ENCODE results near the gene SYTL4. TPM values are rescaled to one million over a fixed set of nuclear protein-coding genes. Genes with fewer than 3 reads are reported as not detected.

Gene SYTL4
- total RNA-seq, 1 donor from 2014 or later: not detected

DNA sequence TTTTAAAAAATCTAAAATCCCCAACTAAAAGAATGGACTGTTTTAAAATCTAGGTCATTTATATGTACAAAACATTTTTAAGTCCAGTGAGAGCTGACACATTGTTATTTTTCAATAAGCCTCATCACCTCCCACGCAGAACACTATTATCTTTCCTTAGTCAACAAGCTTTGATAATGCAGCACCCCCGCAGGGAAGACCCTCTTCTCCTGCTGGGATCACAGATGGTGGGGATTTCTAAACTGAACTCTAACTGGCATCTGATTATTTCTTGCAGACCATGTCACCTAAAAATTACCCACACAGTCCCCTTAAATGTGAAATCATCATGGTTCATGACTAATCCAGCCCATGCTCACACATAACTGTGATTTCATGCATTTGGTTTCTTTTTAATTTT lies 11.6 kb downstream of the SYTL4 start:
- no peak for DNase-seq (ENCODE audit: low spot score)
- Mint-ChIP-seq H3K36me3 (ENCODE audit: low read depth) (no peaks in the 10 kb centered on the region), H3K9me3 (no peaks in the 10 kb centered on the region), H3K4me1 (ENCODE audit: low read depth) (no peaks in the 10 kb centered on the region), H3K4me3 (ENCODE audit: low read depth) (no peak overlapping the region), H3K27me3 (ENCODE audit: low read depth) (no peaks in the 10 kb centered on the region), H3K27ac (no peak overlapping the region)
- intact Hi-C loops (cut with micrococcal nuclease): no loop called here

- H3K9me3 Mint-ChIP-seq: no peaks in the 10 kb centered on the region
- H3K27ac Mint-ChIP-seq: no peak overlapping the region
- DNase-seq (ENCODE audit: low spot score): no peak
These were observed 12.8 kb downstream of the SYTL4 start for GRCh38 chrX:100719139-100719538.

DNA sequence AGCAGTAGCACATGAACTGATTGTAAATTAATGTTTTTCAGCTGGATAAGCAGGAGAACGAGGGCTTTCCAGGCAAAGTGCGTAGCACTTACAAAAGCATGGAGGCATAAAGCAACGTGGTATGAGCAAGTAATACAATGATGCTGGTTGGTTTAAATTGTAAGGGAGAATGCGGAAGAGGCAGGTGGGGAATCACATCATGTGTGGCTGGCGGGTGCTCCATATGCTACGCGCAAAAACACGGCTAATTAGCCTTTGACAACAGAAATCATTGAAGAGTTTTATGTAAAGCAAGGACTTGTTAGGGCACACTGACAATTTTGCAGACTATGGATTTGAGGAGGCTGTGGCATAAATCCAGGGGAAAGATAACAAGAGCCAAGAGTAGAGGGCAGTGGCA lies 14.6 kb downstream of the SYTL4 start:
- Mint-ChIP-seq H3K27ac (no peak overlapping the region), H3K9me3 (no peaks in the 10 kb centered on the region), H3K4me1 (ENCODE audit: low read depth) (no peaks in the 10 kb centered on the region), H3K4me3 (ENCODE audit: low read depth) (no peak overlapping the region), H3K27me3 (ENCODE audit: low read depth) (no peaks in the 10 kb centered on the region), H3K36me3 (ENCODE audit: low read depth) (no peaks in the 10 kb centered on the region)
- no peak for DNase-seq (ENCODE audit: low spot score)
- intact Hi-C loops (cut with micrococcal nuclease): no loop called here

More at GRCh38 chrX:100719139-100719538, 12.8 kb downstream of the SYTL4 start:
- Mint-ChIP-seq H3K36me3 (ENCODE audit: low read depth) (no peaks in the 10 kb centered on the region), H3K4me3 (ENCODE audit: low read depth) (no peak overlapping the region), H3K4me1 (ENCODE audit: low read depth) (no peaks in the 10 kb centered on the region), H3K27me3 (ENCODE audit: low read depth) (no peaks in the 10 kb centered on the region)
- intact Hi-C loops (cut with micrococcal nuclease): no loop called here

DNA sequence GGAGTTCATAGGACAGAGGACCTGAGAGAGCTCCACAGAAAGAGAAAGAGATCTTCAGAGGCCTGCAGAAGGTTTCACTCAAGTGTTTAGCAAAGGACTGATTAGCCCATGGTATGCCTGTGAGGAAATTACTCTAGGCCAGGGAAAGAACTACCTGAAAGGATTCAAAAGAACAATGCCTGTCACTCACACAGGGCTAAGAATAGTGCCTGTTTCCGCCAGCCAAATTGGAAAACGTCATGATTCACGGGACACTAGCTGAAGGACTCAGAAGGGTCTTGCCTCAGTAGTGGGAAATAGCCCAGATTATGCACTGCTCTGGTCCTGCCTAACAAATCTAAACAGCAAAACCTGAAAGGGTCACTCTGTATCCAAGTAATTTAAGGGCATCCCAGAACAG lies 21.1 kb downstream of the SYTL4 start:
- Mint-ChIP-seq H3K36me3 (ENCODE audit: low read depth) (no peaks in the 10 kb centered on the region), H3K27me3 (ENCODE audit: low read depth) (peaks cover 4% of the 10 kb centered on the region), H3K4me3 (ENCODE audit: low read depth) (no peak overlapping the region), H3K27ac (no peak overlapping the region), H3K9me3 (no peaks in the 10 kb centered on the region), H3K4me1 (ENCODE audit: low read depth) (no peaks in the 10 kb centered on the region)
- intact Hi-C loops (cut with micrococcal nuclease): no loop called here
- DNase-seq (ENCODE audit: low spot score): no peak

DNA sequence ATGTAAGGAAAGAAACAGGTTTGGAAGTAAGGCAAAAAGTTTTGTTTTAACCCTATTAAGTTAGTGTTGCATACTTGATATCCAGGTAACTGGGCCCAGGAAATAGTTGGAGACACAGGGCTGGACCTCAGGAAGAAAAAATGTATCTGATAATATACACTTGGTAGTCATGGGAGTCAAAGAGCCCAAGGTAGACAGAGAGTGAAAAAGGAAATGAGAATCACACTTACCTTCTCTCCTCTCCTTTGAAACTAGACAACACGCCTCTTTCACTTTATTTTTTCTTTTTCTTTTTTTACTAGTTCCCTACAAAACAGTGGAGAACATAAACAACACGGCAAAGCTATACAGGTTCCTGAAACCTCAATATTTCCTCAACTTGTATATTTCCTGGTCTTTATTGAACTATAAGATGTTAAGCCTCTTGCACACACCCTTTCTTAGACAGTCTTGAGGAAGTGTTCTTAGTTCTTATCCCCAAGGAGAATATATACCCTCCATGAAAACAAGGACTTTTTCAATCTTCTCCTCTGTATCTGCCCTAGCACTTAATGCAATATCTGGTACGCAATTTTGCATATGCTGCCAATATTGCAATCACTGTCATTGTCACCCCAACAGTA lies 27.2 kb downstream of the SYTL4 start:
- Mint-ChIP-seq H3K27me3 (ENCODE audit: low read depth) (peaks cover 12% of the 10 kb centered on the region), H3K27ac (no peak overlapping the region), H3K4me3 (ENCODE audit: low read depth) (no peak overlapping the region), H3K36me3 (ENCODE audit: low read depth) (no peaks in the 10 kb centered on the region), H3K9me3 (no peaks in the 10 kb centered on the region), H3K4me1 (ENCODE audit: low read depth) (no peaks in the 10 kb centered on the region)
- intact Hi-C loops (cut with micrococcal nuclease): no loop called here
- DNase-seq (ENCODE audit: low spot score): no peak

DNA sequence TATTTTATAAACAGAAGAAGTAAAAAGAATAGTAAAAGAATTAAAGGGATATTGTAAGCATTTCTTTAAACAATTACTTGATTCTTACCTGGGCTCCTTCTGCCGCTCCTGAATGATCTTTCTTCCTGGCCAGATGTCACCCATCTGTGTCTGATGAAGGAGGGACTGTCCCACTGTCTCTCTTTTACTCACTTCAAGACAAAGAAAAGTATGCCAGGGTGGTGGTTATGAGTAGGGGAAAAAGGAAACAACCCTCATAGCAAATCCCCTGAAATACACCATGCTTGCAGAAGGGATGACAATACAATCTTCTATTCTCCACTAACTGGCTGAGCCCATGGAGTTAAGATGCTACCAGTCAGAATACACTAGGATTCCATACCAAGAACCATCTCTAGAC lies 31.1 kb downstream of the SYTL4 start:
- Mint-ChIP-seq H3K9me3 (no peaks in the 10 kb centered on the region), H3K36me3 (ENCODE audit: low read depth) (no peaks in the 10 kb centered on the region)
- intact Hi-C loops (cut with micrococcal nuclease): no loop called here

DNA sequence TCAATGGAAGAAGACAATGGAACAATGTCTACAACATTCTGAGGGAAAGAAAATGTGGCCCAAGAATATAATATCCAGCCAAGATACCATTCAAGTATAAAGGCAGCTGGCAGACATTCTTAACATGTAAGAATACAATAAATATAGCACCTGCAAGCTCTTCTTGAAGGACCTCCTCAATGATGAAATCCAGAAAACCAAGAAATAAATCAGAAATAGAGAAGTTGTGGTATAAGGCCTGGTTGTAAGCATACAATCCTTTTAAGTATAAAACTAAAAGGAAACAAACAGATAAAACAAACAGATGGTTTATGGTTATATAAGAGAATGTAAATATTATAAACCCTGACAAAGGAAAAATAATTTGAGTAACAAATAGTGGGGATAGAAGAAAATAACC lies 33.4 kb downstream of the SYTL4 start:
- no peak for DNase-seq (ENCODE audit: low spot score)
- no peak overlapping the region for H3K27ac Mint-ChIP-seq
- no peaks in the 10 kb centered on the region for H3K36me3 Mint-ChIP-seq (ENCODE audit: low read depth)
- no peaks in the 10 kb centered on the region for H3K9me3 Mint-ChIP-seq
- H3K4me3 Mint-ChIP-seq (ENCODE audit: low read depth): no peak overlapping the region
- intact Hi-C loops (cut with micrococcal nuclease): no loop called here
- H3K27me3 Mint-ChIP-seq (ENCODE audit: low read depth): peaks cover 20% of the 10 kb centered on the region
- H3K4me1 Mint-ChIP-seq (ENCODE audit: low read depth): peaks cover 2% of the 10 kb centered on the region

More for the DNA sequence above, 31.1 kb downstream of the SYTL4 start:
- Mint-ChIP-seq H3K27ac (no peak overlapping the region), H3K27me3 (ENCODE audit: low read depth) (peaks cover 14% of the 10 kb centered on the region), H3K4me3 (ENCODE audit: low read depth) (no peak overlapping the region), H3K4me1 (ENCODE audit: low read depth) (peaks cover 2% of the 10 kb centered on the region)
- DNase-seq (ENCODE audit: low spot score): no peak

GRCh38 chrX:100696699-100697351 lies 35.1 kb downstream of the SYTL4 start:
- H3K27me3 Mint-ChIP-seq (ENCODE audit: low read depth): peaks cover 19% of the 10 kb centered on the region
- no peak overlapping the region for H3K4me3 Mint-ChIP-seq (ENCODE audit: low read depth)
- intact Hi-C loops (cut with micrococcal nuclease): no loop called here
- H3K4me1 Mint-ChIP-seq (ENCODE audit: low read depth): peaks cover 2% of the 10 kb centered on the region
- DNase-seq (ENCODE audit: low spot score): no peak
- no peaks in the 10 kb centered on the region for H3K9me3 Mint-ChIP-seq
- H3K36me3 Mint-ChIP-seq (ENCODE audit: low read depth): no peaks in the 10 kb centered on the region
- no peak overlapping the region for H3K27ac Mint-ChIP-seq

DNA sequence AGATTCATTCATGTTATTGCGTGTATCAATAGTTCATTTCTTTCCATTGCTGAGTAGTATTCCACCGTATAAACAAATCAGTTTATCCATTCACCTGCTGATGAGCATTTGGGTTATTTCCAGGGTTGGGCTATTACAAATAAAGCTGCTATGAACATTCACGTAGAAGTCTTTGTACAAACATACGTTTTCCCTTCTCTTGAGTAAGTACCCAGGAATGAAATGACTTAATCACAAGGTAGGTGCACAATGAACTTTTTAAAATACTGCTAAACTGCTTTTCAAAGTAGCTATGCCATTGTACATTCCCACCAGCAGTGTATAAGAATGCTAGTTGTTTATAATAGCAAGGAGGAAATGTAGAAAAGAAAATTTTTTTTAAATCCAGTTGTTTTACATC lies 35.9 kb downstream of the SYTL4 start:
- Mint-ChIP-seq H3K4me1 (ENCODE audit: low read depth) (peaks cover 2% of the 10 kb centered on the region), H3K27me3 (ENCODE audit: low read depth) (peaks cover 19% of the 10 kb centered on the region), H3K9me3 (no peaks in the 10 kb centered on the region), H3K4me3 (ENCODE audit: low read depth) (no peak overlapping the region), H3K27ac (no peak overlapping the region), H3K36me3 (ENCODE audit: low read depth) (no peaks in the 10 kb centered on the region)
- DNase-seq (ENCODE audit: low spot score): no peak
- intact Hi-C loops (cut with micrococcal nuclease): no loop called here

GRCh38 chrX:100695302-100695701 lies 36.6 kb downstream of the SYTL4 start:
- intact Hi-C loops (cut with micrococcal nuclease): no loop called here
- Mint-ChIP-seq H3K27ac (no peak overlapping the region), H3K9me3 (no peaks in the 10 kb centered on the region), H3K36me3 (ENCODE audit: low read depth) (no peaks in the 10 kb centered on the region), H3K27me3 (ENCODE audit: low read depth) (peaks cover 19% of the 10 kb centered on the region), H3K4me1 (ENCODE audit: low read depth) (peaks cover 2% of the 10 kb centered on the region), H3K4me3 (ENCODE audit: low read depth) (no peak overlapping the region)
- no peak for DNase-seq (ENCODE audit: low spot score)

- no peak overlapping the region for H3K4me3 Mint-ChIP-seq (ENCODE audit: low read depth)
These were observed 44.4 kb downstream of the SYTL4 start for GRCh38 chrX:100687546-100687945.

GRCh38 chrX:100687128-100687527 lies 44.8 kb downstream of the SYTL4 start:
- Mint-ChIP-seq H3K4me1 (ENCODE audit: low read depth) (peaks cover 10% of the 10 kb centered on the region), H3K27ac (no peak overlapping the region), H3K9me3 (no peaks in the 10 kb centered on the region), H3K4me3 (ENCODE audit: low read depth) (no peak overlapping the region), H3K27me3 (ENCODE audit: low read depth) (peaks cover 6% of the 10 kb centered on the region), H3K36me3 (ENCODE audit: low read depth) (no peaks in the 10 kb centered on the region)
- intact Hi-C loops (cut with micrococcal nuclease): loop anchor here (5.0 kb wide), 1 partner anchor 600 kb away; no protein-coding TSS in a partner anchor
- DNase-seq (ENCODE audit: low spot score): no peak

More at GRCh38 chrX:100687546-100687945, 44.4 kb downstream of the SYTL4 start:
- H3K4me1 Mint-ChIP-seq (ENCODE audit: low read depth): peaks cover 10% of the 10 kb centered on the region
- H3K27me3 Mint-ChIP-seq (ENCODE audit: low read depth): peaks cover 6% of the 10 kb centered on the region
- H3K27ac Mint-ChIP-seq: no peak overlapping the region
- no peaks in the 10 kb centered on the region for H3K9me3 Mint-ChIP-seq
- H3K36me3 Mint-ChIP-seq (ENCODE audit: low read depth): no peaks in the 10 kb centered on the region
- intact Hi-C loops (cut with micrococcal nuclease): loop anchor here (5.0 kb wide), 1 partner anchor 600 kb away; no protein-coding TSS in a partner anchor
- no peak for DNase-seq (ENCODE audit: low spot score)

DNA sequence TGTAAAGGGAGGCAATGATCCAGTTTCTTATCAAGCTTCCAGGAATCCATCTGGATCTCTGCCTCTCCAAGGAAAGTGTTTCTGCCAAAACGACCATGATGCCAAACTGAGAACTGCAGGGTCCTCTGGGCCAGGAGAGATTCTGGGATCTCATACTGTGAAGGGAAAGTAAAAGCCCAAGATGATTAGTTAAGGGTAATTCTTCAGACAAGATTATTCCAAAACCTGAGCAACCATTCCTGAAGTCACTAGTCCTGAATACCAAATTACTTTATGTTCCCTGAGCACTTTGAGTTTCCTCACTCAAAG lies 46.0 kb downstream of the SYTL4 start:
- intact Hi-C loops (cut with micrococcal nuclease): loop anchor here (1.0 to 5.0 kb wide), 2 partner anchors 82 to 601 kb away; no protein-coding TSS in a partner anchor
- peaks cover 4% of the 10 kb centered on the region for H3K27me3 Mint-ChIP-seq (ENCODE audit: low read depth)
- no peak overlapping the region for H3K4me3 Mint-ChIP-seq (ENCODE audit: low read depth)
- no peak for DNase-seq (ENCODE audit: low spot score)
- no peaks in the 10 kb centered on the region for H3K9me3 Mint-ChIP-seq
- no peak overlapping the region for H3K27ac Mint-ChIP-seq
- peaks cover 10% of the 10 kb centered on the region for H3K4me1 Mint-ChIP-seq (ENCODE audit: low read depth)
- no peaks in the 10 kb centered on the region for H3K36me3 Mint-ChIP-seq (ENCODE audit: low read depth)
